Panc1 (cell line): ENCODE results near the gene PRDX6. TPM values are rescaled to one million over a fixed set of nuclear protein-coding genes. Genes with fewer than 3 reads are reported as not detected.

Source experiments
- ATAC-seq: fragments of 200-7000 bp; cut with Tn5 transposase; 2 replicates; pipeline ENCODE4 v1.9.1; 2020; ENCODE audit warnings: mild to moderate bottlenecking, moderate library complexity
- BruUV-seq: library from RNA; stranded (reverse); fragments of 400-500 nt; replicated peaks from 2 replicates; lab custom pipeline; 2021; lab: Mats Ljungman, UMichigan
- CTCF ChIA-PET: fragments of 300-600 bp; sonication (Branson Sonifier 250); formaldehyde crosslinking; loops from one replicate; lab custom pipeline; 2022; ENCODE audit warnings: antibody characterized with exemption; lab: Charles Lee
- POLR2A ChIA-PET: fragments of 300-600 bp; sonication (Branson Sonifier 250); formaldehyde crosslinking; loops from one replicate; lab custom pipeline; 2022; ENCODE audit warnings: antibody characterized with exemption; lab: Charles Lee
- DNase-seq: peaks from one replicate; pipeline ENCODE4 v3.0.0-alpha.2; 2010; ENCODE audit warnings: low read depth, low spot score
- H3K27ac ChIP-seq: 2 replicates; pipeline ENCODE4 v1.5.1; 2011; ENCODE audit warnings: mild to moderate bottlenecking, low read length, inconsistent platforms
- H3K27me3 ChIP-seq: fragments of 200-500 bp; sonication (Bioruptor generic); 2 replicates; pipeline ENCODE4 v1.6.0; 2014; ENCODE audit warnings: low read length, inconsistent platforms; ENCODE audit not compliant: control insufficient read depth, insufficient read depth
- H3K36me3 ChIP-seq: fragments of 200-500 bp; sonication (Bioruptor generic); 2 replicates; pipeline ENCODE4 v1.5.1; 2014; ENCODE audit warnings: inconsistent platforms, mild to moderate bottlenecking, low read length, moderate library complexity; ENCODE audit not compliant: control insufficient read depth, insufficient read depth
- H3K4me1 ChIP-seq: 2 replicates; pipeline ENCODE4 v1.5.1; 2011; ENCODE audit warnings: inconsistent platforms, mild to moderate bottlenecking, low read length, moderate library complexity; ENCODE audit not compliant: control insufficient read depth, insufficient read depth
- H3K4me3 ChIP-seq, 2 experiments: 2 replicates each; pipeline ENCODE4 v1.5.1; 2011 to 2012; ENCODE audit warnings: low read depth in 2 of 2, low read length in 2 of 2, mild to moderate bottlenecking in 2 of 2, inconsistent platforms in 1 of 2, moderate library complexity in 1 of 2
- H3K9me3 ChIP-seq: fragments of 200-500 bp; sonication (Bioruptor generic); 2 replicates; pipeline ENCODE4 v1.5.1; 2014; ENCODE audit warnings: low read depth, mild to moderate bottlenecking, inconsistent platforms, low read length, moderate library complexity; ENCODE audit not compliant: control insufficient read depth, insufficient read depth
- POLR2AphosphoS5 ChIP-seq: IDR thresholded peaks from 2 replicates; pipeline ENCODE4 v1.6.1; 2012; ENCODE audit warnings: mild to moderate bottlenecking, low read depth, low read length, moderate library complexity
- SIN3A ChIP-seq: IDR thresholded peaks from 2 replicates; pipeline ENCODE4 v1.6.1; 2012; ENCODE audit warnings: low read depth, mild to moderate bottlenecking, low read length, moderate library complexity, borderline replicate concordance; ENCODE audit not compliant: insufficient read depth
- TCF7L2 ChIP-seq: IDR thresholded peaks from 2 replicates; pipeline ENCODE4 v1.6.1; 2011; ENCODE audit warnings: mild to moderate bottlenecking, low read depth, low read length, inconsistent platforms
- in situ Hi-C: cut with HindIII; loops from 2 replicates; pipeline ENCODE4 v1.10.0; 2016; ENCODE audit warnings: low sequenced_read_pairs, low pct_unique_long_range_greater_than_20kb
- intact Hi-C: fragments of 100-400 bp; cut with micrococcal nuclease; formaldehyde crosslinking; loops from one replicate; pipeline ENCODE4 v1.10.0; 2022; ENCODE audit not compliant: unreplicated experiment
- total RNA-seq: library from RNA; stranded (reverse); gene quantifications from one replicate; pipeline ENCODE4 v1.2.1, GENCODE V29; 2021; ENCODE audit not compliant: unreplicated experiment
- TF ChIP-seq, protein P1 (sequence below): fragments of 450-650 bp; IDR thresholded peaks from 2 replicates; pipeline ENCODE4 v1.5.1; 2017; ENCODE audit warnings: mild to moderate bottlenecking
- TF ChIP-seq, protein P2 (sequence below), 2 experiments: IDR thresholded peaks; 2 replicates each; pipeline ENCODE4 v1.6.1; 2011 to 2012; ENCODE audit warnings: low read depth in 2 of 2, control low read depth in 1 of 2, low read length in 1 of 2, mild to moderate bottlenecking in 1 of 2, moderate library complexity in 1 of 2; ENCODE audit not compliant: insufficient read depth in 1 of 2

Gene PRDX6
- total RNA-seq, 1 experiment from 2014 or later, result 157 TPM

DNA sequence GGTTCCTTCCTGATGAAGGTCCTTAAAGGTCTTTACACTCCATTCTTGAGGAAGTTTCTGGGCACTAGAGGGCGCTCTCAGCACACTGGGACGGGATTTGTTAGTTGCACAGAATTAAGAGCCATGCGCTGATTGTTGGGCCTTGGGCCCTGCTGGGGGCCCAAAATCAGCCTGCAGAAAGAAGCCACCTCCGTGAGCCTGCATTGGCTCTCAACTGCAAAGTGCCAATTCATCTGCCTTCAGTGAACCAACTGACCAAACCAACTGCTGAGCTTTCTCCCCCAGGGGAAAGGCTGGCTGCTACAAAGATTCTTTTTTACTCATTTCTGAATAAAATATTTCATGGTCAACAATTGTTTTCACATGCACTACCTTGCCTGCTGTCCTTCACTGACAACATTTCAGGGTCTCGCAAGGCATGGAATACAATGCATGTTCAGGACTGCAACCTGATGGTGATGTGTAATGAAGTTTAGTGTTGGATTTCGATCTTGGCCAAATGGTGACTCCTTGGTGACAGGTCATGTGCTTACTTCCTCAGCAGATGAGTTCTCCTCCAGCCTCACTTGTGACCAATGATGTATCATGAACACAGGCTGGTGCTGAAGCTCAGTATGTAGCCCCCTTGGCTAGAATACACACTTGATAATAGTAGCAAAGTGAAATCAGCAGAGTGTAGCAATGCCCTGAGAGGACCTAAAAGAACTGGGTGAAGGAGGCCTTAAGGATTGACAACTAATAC lies 45.7 kb upstream of the PRDX6 start:
- in situ Hi-C loops, result no loop called here

DNA sequence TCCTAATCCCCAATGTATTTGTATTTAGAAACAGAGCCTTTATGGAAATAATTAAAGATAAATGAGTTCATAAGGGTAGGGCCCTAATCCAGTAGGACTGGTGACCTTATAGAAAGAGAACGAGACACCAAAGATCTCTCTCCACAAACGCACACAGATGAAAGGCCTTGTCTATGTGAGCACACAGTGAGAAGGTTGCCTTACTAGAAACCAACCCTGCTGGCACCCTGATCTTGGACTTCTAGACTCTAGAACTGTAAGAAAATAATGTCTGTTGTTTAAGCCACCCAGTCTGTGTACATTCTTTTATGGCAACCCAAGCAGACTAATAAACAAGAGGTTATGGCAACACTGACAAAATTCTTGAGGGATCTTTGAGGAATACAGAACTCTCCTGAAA lies 44.8 kb upstream of the PRDX6 start:
- Histone ChIP-seq H3K9me3 (no peaks in the 10 kb centered on the region), H3K27ac (no peak overlapping the region), H3K36me3 (no peaks in the 10 kb centered on the region), H3K4me3 (no peak overlapping the region), H3K4me1 (peaks cover 16% of the 10 kb centered on the region; the same call in 1 of the 2 replicates), H3K27me3 (no peaks in the 10 kb centered on the region)
- DNase-seq, result no peak
- ATAC-seq, result no peak
- no peak for TF ChIP-seq POLR2AphosphoS5
- TF ChIP-seq, protein P1, sequence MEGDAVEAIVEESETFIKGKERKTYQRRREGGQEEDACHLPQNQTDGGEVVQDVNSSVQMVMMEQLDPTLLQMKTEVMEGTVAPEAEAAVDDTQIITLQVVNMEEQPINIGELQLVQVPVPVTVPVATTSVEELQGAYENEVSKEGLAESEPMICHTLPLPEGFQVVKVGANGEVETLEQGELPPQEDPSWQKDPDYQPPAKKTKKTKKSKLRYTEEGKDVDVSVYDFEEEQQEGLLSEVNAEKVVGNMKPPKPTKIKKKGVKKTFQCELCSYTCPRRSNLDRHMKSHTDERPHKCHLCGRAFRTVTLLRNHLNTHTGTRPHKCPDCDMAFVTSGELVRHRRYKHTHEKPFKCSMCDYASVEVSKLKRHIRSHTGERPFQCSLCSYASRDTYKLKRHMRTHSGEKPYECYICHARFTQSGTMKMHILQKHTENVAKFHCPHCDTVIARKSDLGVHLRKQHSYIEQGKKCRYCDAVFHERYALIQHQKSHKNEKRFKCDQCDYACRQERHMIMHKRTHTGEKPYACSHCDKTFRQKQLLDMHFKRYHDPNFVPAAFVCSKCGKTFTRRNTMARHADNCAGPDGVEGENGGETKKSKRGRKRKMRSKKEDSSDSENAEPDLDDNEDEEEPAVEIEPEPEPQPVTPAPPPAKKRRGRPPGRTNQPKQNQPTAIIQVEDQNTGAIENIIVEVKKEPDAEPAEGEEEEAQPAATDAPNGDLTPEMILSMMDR, result no peak
- TF ChIP-seq TCF7L2, result no peak
- no peak for TF ChIP-seq SIN3A
- TF ChIP-seq, protein P2, sequence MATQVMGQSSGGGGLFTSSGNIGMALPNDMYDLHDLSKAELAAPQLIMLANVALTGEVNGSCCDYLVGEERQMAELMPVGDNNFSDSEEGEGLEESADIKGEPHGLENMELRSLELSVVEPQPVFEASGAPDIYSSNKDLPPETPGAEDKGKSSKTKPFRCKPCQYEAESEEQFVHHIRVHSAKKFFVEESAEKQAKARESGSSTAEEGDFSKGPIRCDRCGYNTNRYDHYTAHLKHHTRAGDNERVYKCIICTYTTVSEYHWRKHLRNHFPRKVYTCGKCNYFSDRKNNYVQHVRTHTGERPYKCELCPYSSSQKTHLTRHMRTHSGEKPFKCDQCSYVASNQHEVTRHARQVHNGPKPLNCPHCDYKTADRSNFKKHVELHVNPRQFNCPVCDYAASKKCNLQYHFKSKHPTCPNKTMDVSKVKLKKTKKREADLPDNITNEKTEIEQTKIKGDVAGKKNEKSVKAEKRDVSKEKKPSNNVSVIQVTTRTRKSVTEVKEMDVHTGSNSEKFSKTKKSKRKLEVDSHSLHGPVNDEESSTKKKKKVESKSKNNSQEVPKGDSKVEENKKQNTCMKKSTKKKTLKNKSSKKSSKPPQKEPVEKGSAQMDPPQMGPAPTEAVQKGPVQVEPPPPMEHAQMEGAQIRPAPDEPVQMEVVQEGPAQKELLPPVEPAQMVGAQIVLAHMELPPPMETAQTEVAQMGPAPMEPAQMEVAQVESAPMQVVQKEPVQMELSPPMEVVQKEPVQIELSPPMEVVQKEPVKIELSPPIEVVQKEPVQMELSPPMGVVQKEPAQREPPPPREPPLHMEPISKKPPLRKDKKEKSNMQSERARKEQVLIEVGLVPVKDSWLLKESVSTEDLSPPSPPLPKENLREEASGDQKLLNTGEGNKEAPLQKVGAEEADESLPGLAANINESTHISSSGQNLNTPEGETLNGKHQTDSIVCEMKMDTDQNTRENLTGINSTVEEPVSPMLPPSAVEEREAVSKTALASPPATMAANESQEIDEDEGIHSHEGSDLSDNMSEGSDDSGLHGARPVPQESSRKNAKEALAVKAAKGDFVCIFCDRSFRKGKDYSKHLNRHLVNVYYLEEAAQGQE (IDR thresholded peaks at IDR 0.05; ENCODE audit: insufficient read depth in 1 of 2, low read depth in 2 of 2, low read length in 1 of 2), result no peak
- ChIA-PET CTCF (interaction anchor here (0.9 kb wide), 1 partner anchor 118 kb away, joined by 3 read pairs; no protein-coding TSS in a partner anchor), POLR2A (no interaction called here)
- intact Hi-C loops, result loop anchor here (2.0 to 10.0 kb wide), 3 partner anchors 44 to 390 kb away; partner anchors contain the start of genes CENPL, DARS2, KLHL20 and PRDX6
- no TSS peak for BruUV-seq
- in situ Hi-C loops, result no loop called here

More for the DNA sequence above, 45.7 kb upstream of the PRDX6 start:
- Histone ChIP-seq H3K4me1 (peaks cover 16% of the 10 kb centered on the region; the same call in 1 of the 2 replicates), H3K36me3 (no peaks in the 10 kb centered on the region), H3K4me3 (no peak overlapping the region), H3K27ac (no peak overlapping the region), H3K9me3 (no peaks in the 10 kb centered on the region), H3K27me3 (no peaks in the 10 kb centered on the region)
- intact Hi-C loops, result loop anchor here (2.0 to 10.0 kb wide), 3 partner anchors 45 to 391 kb away; partner anchors contain the start of genes CENPL, DARS2, KLHL20 and PRDX6
- DNase-seq, result peak; percentile 72
- POLR2A ChIA-PET, result no interaction called here
- CTCF ChIA-PET, result interaction anchor here (0.9 kb wide), 1 partner anchor 119 kb away, joined by 3 read pairs; no protein-coding TSS in a partner anchor
- TF ChIP-seq, protein P1, result peak; percentile 94
- no peak for TF ChIP-seq POLR2AphosphoS5
- ATAC-seq, result peak; percentile 87
- BruUV-seq, result no TSS peak
